HepG2 (cell line): Measurements from ENCODE around the gene GNA12. TPM values are rescaled to one million over a fixed set of nuclear protein-coding genes. Genes with fewer than 3 reads are reported as not detected.

Source experiments
- AGO2 ChIP-seq: fragments of 200-400 bp; formaldehyde crosslinking; optimal IDR thresholded peaks from 2 replicates; pipeline ENCODE3; 2017; ENCODE audit warnings: mild to moderate bottlenecking, low read depth, low read length, moderate library complexity
- ARNT ChIP-seq: fragments of 450-650 bp; IDR thresholded peaks from 2 replicates; pipeline ENCODE4 v1.6.1; 2017
- CBX2 ChIP-seq, 2 experiments: fragments of 200-600 bp in 1 of 2; sonication (generic); formaldehyde crosslinking in 1 of 2; IDR thresholded peaks; 2 replicates each; pipeline versions ENCODE4 v1.7.0 to v1.8.1; 2018 to 2022; ENCODE audit warnings: low read depth in 2 of 2, low read length in 1 of 2, mild to moderate bottlenecking in 1 of 2, missing genetic modification reagents in 1 of 2
- FOSL2 ChIP-seq: sonication (generic); formaldehyde crosslinking; IDR thresholded peaks from 2 replicates; pipeline ENCODE4 v1.4.0; 2020; ENCODE audit warnings: missing genetic modification reagents
- KDM5A ChIP-seq: fragments of 200-600 bp; sonication (generic); IDR thresholded peaks from 2 replicates; pipeline ENCODE4 v1.7.0; 2018; ENCODE audit warnings: antibody characterized with exemption, mild to moderate bottlenecking, low read length, borderline replicate concordance
- POGZ ChIP-seq: sonication (generic); formaldehyde crosslinking; IDR thresholded peaks from 2 replicates; pipeline ENCODE4 v1.4.0; 2020; ENCODE audit warnings: mild to moderate bottlenecking, missing genetic modification reagents
- SMYD3 ChIP-seq: sonication (generic); formaldehyde crosslinking; IDR thresholded peaks from 2 replicates; pipeline ENCODE4 v1.8.1; 2023; ENCODE audit warnings: mild to moderate bottlenecking, missing genetic modification reagents
- SP2 ChIP-seq: sonication (generic); formaldehyde crosslinking; IDR thresholded peaks from 2 replicates; pipeline ENCODE4 v1.5.1; 2020; ENCODE audit warnings: mild to moderate bottlenecking, missing genetic modification reagents
- SYNCRIP ChIP-seq: fragments of 200-400 bp; formaldehyde crosslinking; IDR thresholded peaks from 2 replicates; pipeline ENCODE4 v1.6.1; 2018; ENCODE audit warnings: mild to moderate bottlenecking, low read depth, low read length; ENCODE audit not compliant: insufficient read depth
- THAP11 ChIP-seq: IDR thresholded peaks from 2 replicates; pipeline ENCODE4 v1.6.1; 2016; ENCODE audit warnings: missing biosample characterization, missing genetic modification reagents
- ZBTB1 ChIP-seq: sonication (generic); formaldehyde crosslinking; IDR thresholded peaks from 2 replicates; pipeline ENCODE4 v1.4.0; 2020; ENCODE audit warnings: missing genetic modification reagents, borderline replicate concordance
- ZFP37 ChIP-seq: sonication (generic); formaldehyde crosslinking; IDR thresholded peaks from 2 replicates; pipeline ENCODE4 v1.4.0; 2020; ENCODE audit warnings: missing genetic modification reagents, borderline replicate concordance
- ZFX ChIP-seq: sonication (generic); formaldehyde crosslinking; IDR thresholded peaks from 2 replicates; pipeline ENCODE4 v1.4.0; 2020; ENCODE audit warnings: mild to moderate bottlenecking, low read depth, missing genetic modification reagents, moderate library complexity
- ZNF274 ChIP-seq: sonication (generic); formaldehyde crosslinking; IDR thresholded peaks from 2 replicates; pipeline ENCODE4 v1.5.1; 2020; ENCODE audit warnings: mild to moderate bottlenecking, missing genetic modification reagents
- ZNF383 ChIP-seq: sonication (generic); formaldehyde crosslinking; IDR thresholded peaks from 2 replicates; pipeline ENCODE4 v1.4.0; 2020; ENCODE audit warnings: missing genetic modification reagents, mild to moderate bottlenecking, borderline replicate concordance
- ZNF615 ChIP-seq: sonication (generic); formaldehyde crosslinking; IDR thresholded peaks from 2 replicates; pipeline ENCODE4 v1.5.0; 2020; ENCODE audit warnings: mild to moderate bottlenecking, missing genetic modification reagents, borderline replicate concordance
- polyA plus RNA-seq, 8 experiments: library from polyadenylated mRNA; depleted of rRNA in 3 of 8; stranded (reverse) in 7 of 8; unstranded in 1 of 8; fragments of >200 nt; fragmentation: Illumina TruSeq in 4 of 8; extraction: Trizol in 4 of 8; gene quantifications; 2 replicates each; pipeline versions ENCODE4 v1.2.1 to v1.2.3, GENCODE V29; 2011 to 2016; ENCODE audit warnings: low read depth in 4 of 8, missing spikeins in 1 of 8, mixed read lengths in 1 of 8; ENCODE audit not compliant: insufficient read depth in 1 of 8
- total RNA-seq, 5 experiments: library from RNA; depleted of rRNA; stranded (reverse); fragments of >200 nt; fragmentation: Illumina TruSeq; extraction: Trizol; gene quantifications; 2 replicates each; pipeline ENCODE4 v1.2.3, GENCODE V29; 2016; ENCODE audit warnings: low read depth in 1 of 5
- TF ChIP-seq, protein P1 (sequence below): sonication (generic); formaldehyde crosslinking; IDR thresholded peaks from 2 replicates; pipeline ENCODE4 v1.9.0; 2021; ENCODE audit warnings: missing genetic modification reagents, mild to moderate bottlenecking, borderline replicate concordance
- TF ChIP-seq, protein P2 (sequence below): sonication (generic); formaldehyde crosslinking; IDR thresholded peaks from 2 replicates; pipeline ENCODE4 v1.8.0; 2022; ENCODE audit warnings: missing genetic modification reagents, low read depth, mild to moderate bottlenecking, borderline replicate concordance
- TF ChIP-seq, protein P3 (sequence below): sonication (generic); formaldehyde crosslinking; conservative IDR thresholded peaks from 2 replicates; pipeline ENCODE4 v1.4.0; 2020; ENCODE audit warnings: missing genetic modification reagents
- TF ChIP-seq, protein P4 (sequence below): IDR thresholded peaks from 2 replicates; pipeline ENCODE4 v1.6.1; 2012; ENCODE audit warnings: inconsistent platforms
- TF ChIP-seq, protein P5 (sequence below): sonication (generic); formaldehyde crosslinking; IDR thresholded peaks from 2 replicates; pipeline ENCODE4 v1.5.1; 2020; ENCODE audit warnings: missing genetic modification reagents, mild to moderate bottlenecking, borderline replicate concordance
- TF ChIP-seq, protein P6 (sequence below): sonication (generic); formaldehyde crosslinking; IDR thresholded peaks from 2 replicates; pipeline ENCODE4 v1.5.1; 2020; ENCODE audit warnings: mild to moderate bottlenecking, missing genetic modification reagents, borderline replicate concordance

The GNA12 gene
- total and polyA plus RNA-seq, 2 of the 13 experiments (the other 11 are each of a cell fraction or from before 2014, with no cell fraction given) = 16.2 to 50.9 TPM

DNA sequence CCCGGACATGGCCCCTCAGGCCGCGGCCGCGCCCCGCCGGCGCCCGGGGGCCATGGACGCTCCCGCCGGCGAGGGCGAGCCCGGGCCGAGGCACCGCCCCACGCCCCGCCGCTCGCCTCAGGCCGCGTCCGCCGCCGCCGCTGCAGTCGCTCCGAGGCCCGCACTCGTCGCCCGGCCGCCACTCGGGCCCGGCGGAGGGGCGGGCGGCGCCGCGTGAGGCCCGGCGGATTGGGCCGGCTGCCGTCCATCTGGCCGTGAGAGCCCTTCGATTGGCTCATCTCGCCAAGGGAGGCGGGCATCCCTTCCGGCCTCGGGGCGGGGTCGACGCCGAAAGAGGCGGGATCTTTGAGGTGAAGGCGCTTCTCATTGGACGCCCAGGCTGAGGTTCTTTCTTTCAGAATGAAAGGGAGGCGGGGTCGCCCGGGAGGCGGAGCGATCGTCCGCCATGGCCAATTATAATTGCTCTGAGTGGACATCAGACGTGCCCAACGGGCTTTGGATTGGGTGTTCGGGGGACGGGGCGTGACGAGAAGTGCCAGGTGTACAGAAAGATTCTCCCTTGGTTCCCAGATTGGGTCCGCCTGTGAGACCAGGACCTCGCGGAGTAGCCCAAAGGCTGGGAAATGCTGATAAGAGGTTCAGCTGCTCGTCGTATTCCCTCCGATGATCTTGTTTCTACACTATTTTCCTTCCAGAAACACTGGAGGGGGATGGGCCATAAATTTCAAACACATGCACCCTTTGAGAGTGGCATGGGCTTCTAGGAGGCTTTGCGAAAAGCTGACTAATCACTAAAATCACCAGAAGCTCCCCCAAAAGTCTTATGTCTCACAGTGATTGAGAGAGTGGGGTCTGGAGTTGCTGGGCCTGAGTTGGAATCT, at the start of gene GNA12 (continued):
- TF ChIP-seq ZFP37 (CRISPR knock-in tag) (peak; percentile 35; the same call in 1 of the 2 replicates), SP2 (CRISPR knock-in tag) (peak; percentile 95), ZNF383 (no peak), ZBTB1 (CRISPR knock-in tag) (no peak), CBX2 (IDR thresholded peaks at IDR 0.05; ENCODE audit: low read depth, low read length) (no peak), CBX2 (CRISPR knock-in tag; IDR thresholded peaks at IDR 0.05; ENCODE audit: low read depth) (no peak), POGZ (peak; percentile 12; the same call in 1 of the 2 replicates), AGO2 (no peak), ZNF615 (no peak), KDM5A (no peak), SMYD3 (CRISPR knock-in tag) (no peak), THAP11 (CRISPR knock-in tag) (0 out of 2 replicates have a peak, but pooled peaks have one; percentile 24), ARNT (no peak), SYNCRIP (no peak), FOSL2 (CRISPR knock-in tag) (no peak; the same call in 1 of the 2 replicates), ZNF274 (CRISPR knock-in tag) (0 out of 2 replicates have a peak, but pooled peaks have one; percentile 55), ZFX (peak; percentile 52; the same call in 1 of the 2 replicates)
- TF ChIP-seq, protein P1, sequence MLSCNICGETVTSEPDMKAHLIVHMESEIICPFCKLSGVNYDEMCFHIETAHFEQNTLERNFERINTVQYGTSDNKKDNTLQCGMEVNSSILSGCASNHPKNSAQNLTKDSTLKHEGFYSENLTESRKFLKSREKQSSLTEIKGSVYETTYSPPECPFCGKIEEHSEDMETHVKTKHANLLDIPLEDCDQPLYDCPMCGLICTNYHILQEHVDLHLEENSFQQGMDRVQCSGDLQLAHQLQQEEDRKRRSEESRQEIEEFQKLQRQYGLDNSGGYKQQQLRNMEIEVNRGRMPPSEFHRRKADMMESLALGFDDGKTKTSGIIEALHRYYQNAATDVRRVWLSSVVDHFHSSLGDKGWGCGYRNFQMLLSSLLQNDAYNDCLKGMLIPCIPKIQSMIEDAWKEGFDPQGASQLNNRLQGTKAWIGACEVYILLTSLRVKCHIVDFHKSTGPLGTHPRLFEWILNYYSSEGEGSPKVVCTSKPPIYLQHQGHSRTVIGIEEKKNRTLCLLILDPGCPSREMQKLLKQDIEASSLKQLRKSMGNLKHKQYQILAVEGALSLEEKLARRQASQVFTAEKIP = no peak
- TF ChIP-seq, protein P2, sequence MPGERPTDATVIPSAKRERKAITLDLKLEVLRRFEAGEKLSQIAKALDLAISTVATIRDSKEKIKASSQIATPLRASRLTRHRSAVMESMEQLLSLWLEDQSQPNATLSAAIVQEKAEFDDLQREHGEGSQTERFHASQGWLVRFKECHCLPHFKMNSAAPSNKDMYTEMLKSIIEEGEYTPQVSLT (CRISPR knock-in tag) = no peak
- TF ChIP-seq, protein P3, sequence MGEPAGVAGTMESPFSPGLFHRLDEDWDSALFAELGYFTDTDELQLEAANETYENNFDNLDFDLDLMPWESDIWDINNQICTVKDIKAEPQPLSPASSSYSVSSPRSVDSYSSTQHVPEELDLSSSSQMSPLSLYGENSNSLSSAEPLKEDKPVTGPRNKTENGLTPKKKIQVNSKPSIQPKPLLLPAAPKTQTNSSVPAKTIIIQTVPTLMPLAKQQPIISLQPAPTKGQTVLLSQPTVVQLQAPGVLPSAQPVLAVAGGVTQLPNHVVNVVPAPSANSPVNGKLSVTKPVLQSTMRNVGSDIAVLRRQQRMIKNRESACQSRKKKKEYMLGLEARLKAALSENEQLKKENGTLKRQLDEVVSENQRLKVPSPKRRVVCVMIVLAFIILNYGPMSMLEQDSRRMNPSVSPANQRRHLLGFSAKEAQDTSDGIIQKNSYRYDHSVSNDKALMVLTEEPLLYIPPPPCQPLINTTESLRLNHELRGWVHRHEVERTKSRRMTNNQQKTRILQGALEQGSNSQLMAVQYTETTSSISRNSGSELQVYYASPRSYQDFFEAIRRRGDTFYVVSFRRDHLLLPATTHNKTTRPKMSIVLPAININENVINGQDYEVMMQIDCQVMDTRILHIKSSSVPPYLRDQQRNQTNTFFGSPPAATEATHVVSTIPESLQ = no peak
- TF ChIP-seq, protein P4, sequence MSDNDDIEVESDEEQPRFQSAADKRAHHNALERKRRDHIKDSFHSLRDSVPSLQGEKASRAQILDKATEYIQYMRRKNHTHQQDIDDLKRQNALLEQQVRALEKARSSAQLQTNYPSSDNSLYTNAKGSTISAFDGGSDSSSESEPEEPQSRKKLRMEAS = peak; percentile 4; the same call in 1 of the 2 replicates
- TF ChIP-seq, protein P5, sequence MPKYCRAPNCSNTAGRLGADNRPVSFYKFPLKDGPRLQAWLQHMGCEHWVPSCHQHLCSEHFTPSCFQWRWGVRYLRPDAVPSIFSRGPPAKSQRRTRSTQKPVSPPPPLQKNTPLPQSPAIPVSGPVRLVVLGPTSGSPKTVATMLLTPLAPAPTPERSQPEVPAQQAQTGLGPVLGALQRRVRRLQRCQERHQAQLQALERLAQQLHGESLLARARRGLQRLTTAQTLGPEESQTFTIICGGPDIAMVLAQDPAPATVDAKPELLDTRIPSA = no peak
- TF ChIP-seq, protein P6, sequence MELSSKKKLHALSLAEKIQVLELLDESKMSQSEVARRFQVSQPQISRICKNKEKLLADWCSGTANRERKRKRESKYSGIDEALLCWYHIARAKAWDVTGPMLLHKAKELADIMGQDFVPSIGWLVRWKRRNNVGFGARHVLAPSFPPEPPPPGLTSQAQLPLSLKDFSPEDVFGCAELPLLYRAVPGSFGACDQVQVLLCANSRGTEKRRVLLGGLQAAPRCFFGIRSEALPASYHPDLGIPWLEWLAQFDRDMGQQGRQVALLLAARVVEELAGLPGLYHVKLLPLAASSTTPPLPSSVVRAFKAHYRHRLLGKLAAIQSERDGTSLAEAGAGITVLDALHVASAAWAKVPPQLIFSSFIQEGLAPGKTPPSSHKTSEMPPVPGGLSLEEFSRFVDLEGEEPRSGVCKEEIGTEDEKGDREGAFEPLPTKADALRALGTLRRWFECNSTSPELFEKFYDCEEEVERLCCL (CRISPR knock-in tag) = no peak
